ENCODE results near the gene ERC2.
"Not testable (repeated sequence)": the region's sequence is repeated elsewhere in the genome, so short reads cannot be mapped to it uniquely, and the experiment has no call there.

The ERC2 gene

GRCh38 chr3:55508335-55508734 is 959.9 kb downstream of the ERC2 start:
- Mint-ChIP-seq H3K27ac (no peak overlapping the region), H3K27me3 (ENCODE audit: low read depth) (no peaks in the 10 kb centered on the region), H3K4me3 (no peak overlapping the region), H3K36me3 (ENCODE audit: low read depth) (no peaks in the 10 kb centered on the region), H3K9me3 (no peaks in the 10 kb centered on the region), H3K4me1 (peaks cover 26% of the 10 kb centered on the region)
- TF ChIP-seq, protein P1, sequence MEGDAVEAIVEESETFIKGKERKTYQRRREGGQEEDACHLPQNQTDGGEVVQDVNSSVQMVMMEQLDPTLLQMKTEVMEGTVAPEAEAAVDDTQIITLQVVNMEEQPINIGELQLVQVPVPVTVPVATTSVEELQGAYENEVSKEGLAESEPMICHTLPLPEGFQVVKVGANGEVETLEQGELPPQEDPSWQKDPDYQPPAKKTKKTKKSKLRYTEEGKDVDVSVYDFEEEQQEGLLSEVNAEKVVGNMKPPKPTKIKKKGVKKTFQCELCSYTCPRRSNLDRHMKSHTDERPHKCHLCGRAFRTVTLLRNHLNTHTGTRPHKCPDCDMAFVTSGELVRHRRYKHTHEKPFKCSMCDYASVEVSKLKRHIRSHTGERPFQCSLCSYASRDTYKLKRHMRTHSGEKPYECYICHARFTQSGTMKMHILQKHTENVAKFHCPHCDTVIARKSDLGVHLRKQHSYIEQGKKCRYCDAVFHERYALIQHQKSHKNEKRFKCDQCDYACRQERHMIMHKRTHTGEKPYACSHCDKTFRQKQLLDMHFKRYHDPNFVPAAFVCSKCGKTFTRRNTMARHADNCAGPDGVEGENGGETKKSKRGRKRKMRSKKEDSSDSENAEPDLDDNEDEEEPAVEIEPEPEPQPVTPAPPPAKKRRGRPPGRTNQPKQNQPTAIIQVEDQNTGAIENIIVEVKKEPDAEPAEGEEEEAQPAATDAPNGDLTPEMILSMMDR (IDR thresholded peaks at IDR 0.05; ENCODE audit: unreplicated experiment in 3 of 3) = no peak

GRCh38 chr3:55507808-55508207 is 960.5 kb downstream of the ERC2 start:
- Mint-ChIP-seq H3K27me3 (ENCODE audit: low read depth) (no peaks in the 10 kb centered on the region), H3K4me1 (peaks cover 21% of the 10 kb centered on the region), H3K9me3 (no peaks in the 10 kb centered on the region), H3K27ac (no peak overlapping the region), H3K4me3 (no peak overlapping the region), H3K36me3 (ENCODE audit: low read depth) (no peaks in the 10 kb centered on the region)
- TF ChIP-seq, protein P1 (IDR thresholded peaks at IDR 0.05; ENCODE audit: unreplicated experiment in 3 of 3) = no peak

GRCh38 chr3:55505776-55506175 is 962.5 kb downstream of the ERC2 start:
- no peak overlapping the region for H3K27ac Mint-ChIP-seq
- H3K9me3 Mint-ChIP-seq = no peaks in the 10 kb centered on the region
- H3K36me3 Mint-ChIP-seq (ENCODE audit: low read depth) = no peaks in the 10 kb centered on the region
- H3K4me1 Mint-ChIP-seq = peaks cover 2% of the 10 kb centered on the region
- TF ChIP-seq, protein P1 (IDR thresholded peaks at IDR 0.05; ENCODE audit: unreplicated experiment in 3 of 3) = no peak
- H3K4me3 Mint-ChIP-seq = no peak overlapping the region
- no peaks in the 10 kb centered on the region for H3K27me3 Mint-ChIP-seq (ENCODE audit: low read depth)

GRCh38 chr3:55505102-55505501 is 963.2 kb downstream of the ERC2 start:
- not testable (repeated sequence) for H3K4me1 Mint-ChIP-seq; H3K9me3 Mint-ChIP-seq; H3K4me3 Mint-ChIP-seq; H3K36me3 Mint-ChIP-seq (ENCODE audit: low read depth); H3K27me3 Mint-ChIP-seq (ENCODE audit: low read depth)
- peak overlapping the region in 1 of 3 experiments; percentile 31 for H3K27ac Mint-ChIP-seq
- TF ChIP-seq, protein P1 (IDR thresholded peaks at IDR 0.05; ENCODE audit: unreplicated experiment in 3 of 3) = peak; percentile 39 to 51 (median 41)

- Mint-ChIP-seq H3K36me3 (ENCODE audit: low read depth) (no peaks in the 10 kb centered on the region), H3K4me3 (no peak overlapping the region), H3K4me1 (no peaks in the 10 kb centered on the region), H3K27me3 (ENCODE audit: low read depth) (peaks cover 5% of the 10 kb centered on the region), H3K27ac (no peak overlapping the region), H3K9me3 (no peaks in the 10 kb centered on the region)
- TF ChIP-seq, protein P1 (IDR thresholded peaks at IDR 0.05; ENCODE audit: unreplicated experiment in 3 of 3) = no peak
These were observed 966.4 kb downstream of the ERC2 start for GRCh38 chr3:55501905-55502304.

GRCh38 chr3:55500555-55501330 is 967.5 kb downstream of the ERC2 start:
- Mint-ChIP-seq H3K27me3 (ENCODE audit: low read depth) (peaks cover 5% of the 10 kb centered on the region), H3K27ac (no peak overlapping the region), H3K4me3 (no peak overlapping the region), H3K4me1 (no peaks in the 10 kb centered on the region), H3K36me3 (ENCODE audit: low read depth) (no peaks in the 10 kb centered on the region), H3K9me3 (no peaks in the 10 kb centered on the region)
- TF ChIP-seq, protein P1 (IDR thresholded peaks at IDR 0.05; ENCODE audit: unreplicated experiment in 3 of 3) = no peak
